ENCODE data around the gene TSKU. TPM values are rescaled to one million over a fixed set of nuclear protein-coding genes. Genes with fewer than 3 reads are reported as not detected.

Gene TSKU
- total RNA-seq, 1 donor from 2014 or later, result 1.1 TPM

GRCh38 chr11:76768909-76769560, 14.1 kb upstream of the TSKU start:
- Mint-ChIP-seq H3K27me3 (ENCODE audit: insufficient read depth) (peaks cover 6% of the 10 kb centered on the region), H3K9me3 (no peaks in the 10 kb centered on the region), H3K27ac (no peak overlapping the region), H3K4me3 (peak overlapping the region; percentile 70), H3K36me3 (ENCODE audit: low read depth) (no peaks in the 10 kb centered on the region), H3K4me1 (ENCODE audit: low read depth) (peaks cover 43% of the 10 kb centered on the region)
- no peak for DNase-seq (ENCODE audit: low spot score)
- intact Hi-C loops (cut with micrococcal nuclease), result loop anchor here (2.0 kb wide), 2 partner anchors 14 to 34 kb away; partner anchors contain the start of gene TSKU

GRCh38 chr11:76769645-76770586, 13.2 kb upstream of the TSKU start:
- DNase-seq (ENCODE audit: low spot score), result no peak
- Mint-ChIP-seq H3K27ac (no peak overlapping the region), H3K36me3 (ENCODE audit: low read depth) (no peaks in the 10 kb centered on the region), H3K9me3 (no peaks in the 10 kb centered on the region), H3K4me3 (no peak overlapping the region), H3K27me3 (ENCODE audit: insufficient read depth) (peaks cover 6% of the 10 kb centered on the region), H3K4me1 (ENCODE audit: low read depth) (peaks cover 43% of the 10 kb centered on the region)
- intact Hi-C loops (cut with micrococcal nuclease), result loop anchor here (2.0 kb wide), 2 partner anchors 13 to 35 kb away; partner anchors contain the start of gene TSKU

GRCh38 chr11:76770642-76771445, 12.3 kb upstream of the TSKU start:
- Mint-ChIP-seq H3K4me3 (no peak overlapping the region), H3K4me1 (ENCODE audit: low read depth) (peaks cover 43% of the 10 kb centered on the region), H3K27ac (no peak overlapping the region), H3K36me3 (ENCODE audit: low read depth) (no peaks in the 10 kb centered on the region), H3K27me3 (ENCODE audit: insufficient read depth) (peaks cover 4% of the 10 kb centered on the region), H3K9me3 (peaks cover 2% of the 10 kb centered on the region)
- intact Hi-C loops (cut with micrococcal nuclease), result no loop called here
- no peak for DNase-seq (ENCODE audit: low spot score)

- H3K4me1 Mint-ChIP-seq (ENCODE audit: low read depth), result peaks cover 43% of the 10 kb centered on the region
- no peak overlapping the region for H3K27ac Mint-ChIP-seq
Measured at GRCh38 chr11:76771446-76772099, 11.6 kb upstream of the TSKU start.

GRCh38 chr11:76772100-76772782, 10.9 kb upstream of the TSKU start:
- no peak overlapping the region for H3K27ac Mint-ChIP-seq
- intact Hi-C loops (cut with micrococcal nuclease), result no loop called here
- peaks cover 37% of the 10 kb centered on the region for H3K4me1 Mint-ChIP-seq (ENCODE audit: low read depth)
- peaks cover 8% of the 10 kb centered on the region for H3K27me3 Mint-ChIP-seq (ENCODE audit: insufficient read depth)
- H3K9me3 Mint-ChIP-seq, result peaks cover 16% of the 10 kb centered on the region
- no peak for DNase-seq (ENCODE audit: low spot score)
- H3K36me3 Mint-ChIP-seq (ENCODE audit: low read depth), result peaks cover 7% of the 10 kb centered on the region
- no peak overlapping the region for H3K4me3 Mint-ChIP-seq

More at GRCh38 chr11:76771446-76772099, 11.6 kb upstream of the TSKU start:
- H3K36me3 Mint-ChIP-seq (ENCODE audit: low read depth), result peaks cover 2% of the 10 kb centered on the region
- peaks cover 1% of the 10 kb centered on the region for H3K27me3 Mint-ChIP-seq (ENCODE audit: insufficient read depth)
- intact Hi-C loops (cut with micrococcal nuclease), result no loop called here
- no peak for DNase-seq (ENCODE audit: low spot score)
- H3K9me3 Mint-ChIP-seq, result peaks cover 9% of the 10 kb centered on the region
- no peak overlapping the region for H3K4me3 Mint-ChIP-seq

GRCh38 chr11:76772783-76773106, 10.4 kb upstream of the TSKU start:
- H3K36me3 Mint-ChIP-seq (ENCODE audit: low read depth), result peaks cover 7% of the 10 kb centered on the region
- intact Hi-C loops (cut with micrococcal nuclease), result no loop called here

GRCh38 chr11:76773921-76774361, 9.2 kb upstream of the TSKU start:
- Mint-ChIP-seq H3K36me3 (ENCODE audit: low read depth) (peaks cover 9% of the 10 kb centered on the region), H3K9me3 (peaks cover 19% of the 10 kb centered on the region), H3K4me1 (ENCODE audit: low read depth) (peaks cover 20% of the 10 kb centered on the region), H3K27me3 (ENCODE audit: insufficient read depth) (peaks cover 17% of the 10 kb centered on the region), H3K27ac (no peak overlapping the region), H3K4me3 (no peak overlapping the region)
- intact Hi-C loops (cut with micrococcal nuclease), result no loop called here
- no peak for DNase-seq (ENCODE audit: low spot score)

More at GRCh38 chr11:76772783-76773106, 10.4 kb upstream of the TSKU start:
- Mint-ChIP-seq H3K27ac (no peak overlapping the region), H3K4me1 (ENCODE audit: low read depth) (peaks cover 32% of the 10 kb centered on the region), H3K27me3 (ENCODE audit: insufficient read depth) (peaks cover 11% of the 10 kb centered on the region), H3K4me3 (no peak overlapping the region), H3K9me3 (peaks cover 19% of the 10 kb centered on the region)
- no peak for DNase-seq (ENCODE audit: low spot score)

GRCh38 chr11:76776472-76776871, 6.7 kb upstream of the TSKU start:
- H3K27ac Mint-ChIP-seq, result no peak overlapping the region
- peaks cover 19% of the 10 kb centered on the region for H3K9me3 Mint-ChIP-seq
- no peak overlapping the region for H3K4me3 Mint-ChIP-seq
- H3K36me3 Mint-ChIP-seq (ENCODE audit: low read depth), result peaks cover 9% of the 10 kb centered on the region
- H3K27me3 Mint-ChIP-seq (ENCODE audit: insufficient read depth), result peaks cover 30% of the 10 kb centered on the region
- DNase-seq (ENCODE audit: low spot score), result no peak
- intact Hi-C loops (cut with micrococcal nuclease), result no loop called here
- peaks cover 6% of the 10 kb centered on the region for H3K4me1 Mint-ChIP-seq (ENCODE audit: low read depth)

- intact Hi-C loops (cut with micrococcal nuclease), result no loop called here
- H3K9me3 Mint-ChIP-seq, result peaks cover 19% of the 10 kb centered on the region
- no peak overlapping the region for H3K27ac Mint-ChIP-seq
- no peak overlapping the region for H3K4me3 Mint-ChIP-seq
- H3K4me1 Mint-ChIP-seq (ENCODE audit: low read depth), result peaks cover 1% of the 10 kb centered on the region
- peaks cover 31% of the 10 kb centered on the region for H3K27me3 Mint-ChIP-seq (ENCODE audit: insufficient read depth)
- DNase-seq (ENCODE audit: low spot score), result no peak
- H3K36me3 Mint-ChIP-seq (ENCODE audit: low read depth), result peaks cover 9% of the 10 kb centered on the region
Measured at GRCh38 chr11:76777305-76777704, 5.9 kb upstream of the TSKU start.

GRCh38 chr11:76777876-76778275, 5.3 kb upstream of the TSKU start:
- Mint-ChIP-seq H3K4me3 (no peak overlapping the region), H3K9me3 (peaks cover 19% of the 10 kb centered on the region), H3K4me1 (ENCODE audit: low read depth) (peaks cover 7% of the 10 kb centered on the region), H3K27ac (no peak overlapping the region), H3K36me3 (ENCODE audit: low read depth) (peaks cover 9% of the 10 kb centered on the region), H3K27me3 (ENCODE audit: insufficient read depth) (peaks cover 33% of the 10 kb centered on the region)
- intact Hi-C loops (cut with micrococcal nuclease), result no loop called here
- DNase-seq (ENCODE audit: low spot score), result no peak

GRCh38 chr11:76778874-76779273, 4.3 kb upstream of the TSKU start:
- peaks cover 19% of the 10 kb centered on the region for H3K9me3 Mint-ChIP-seq
- H3K27ac Mint-ChIP-seq, result no peak overlapping the region
- no peak for DNase-seq (ENCODE audit: low spot score)
- no peak overlapping the region for H3K4me3 Mint-ChIP-seq
- peaks cover 9% of the 10 kb centered on the region for H3K36me3 Mint-ChIP-seq (ENCODE audit: low read depth)
- peaks cover 9% of the 10 kb centered on the region for H3K4me1 Mint-ChIP-seq (ENCODE audit: low read depth)
- intact Hi-C loops (cut with micrococcal nuclease), result no loop called here
- H3K27me3 Mint-ChIP-seq (ENCODE audit: insufficient read depth), result peaks cover 33% of the 10 kb centered on the region
